Thyroid gland (tissue), 4 donors: ENCODE measurements around the gene PDZRN3. TPM values are rescaled to one million over a fixed set of nuclear protein-coding genes. Genes with fewer than 3 reads are reported as not detected.

Source experiments
- DNase-seq, 2 donors: peaks; one replicate each; pipeline ENCODE4 v3.0.0-alpha.2; 2019
- H3K27ac ChIP-seq, 3 donors: fragments of 200-600 bp; sonication (generic); 1 replicate in 2 of 3; 2 replicates in 1 of 3; pipeline ENCODE4 v1.5.1; 2016 to 2019; ENCODE audit warnings: mild to moderate bottlenecking in 1 of 3, moderate library complexity in 1 of 3
- H3K27me3 ChIP-seq: fragments of 200-600 bp; sonication (generic); one replicate; pipeline ENCODE4 v1.5.1; 2019
- H3K36me3 ChIP-seq, 2 donors: fragments of 200-600 bp; sonication (generic); one replicate each; pipeline ENCODE4 v1.5.1; 2016 to 2019
- H3K4me1 ChIP-seq, 2 donors: fragments of 200-600 bp; sonication (generic); one replicate each; pipeline ENCODE4 v1.5.1; 2017 to 2019
- H3K4me3 ChIP-seq, 3 donors: fragments of 200-600 bp; sonication (generic); replicated peaks in 1 of 3; 1 replicate in 2 of 3; 2 replicates in 1 of 3; pipeline ENCODE4 v1.5.1; 2016; ENCODE audit warnings: mild to moderate bottlenecking in 1 of 3
- H3K9me3 ChIP-seq: fragments of 200-600 bp; sonication (generic); one replicate; pipeline ENCODE4 v1.5.1; 2017
- CTCF ChIP-seq, 6 experiments: fragments of 200-600 bp in 3 of 6; fragments of 450-650 bp in 3 of 6; sonication (generic) in 3 of 6; IDR thresholded peaks; one replicate each; pipeline ENCODE4 v1.5.1; 2016 to 2019; ENCODE audit warnings: antibody characterized with exemption in 6 of 6, mild to moderate bottlenecking in 2 of 6, inconsistent platforms in 1 of 6, moderate library complexity in 1 of 6
- POLR2A ChIP-seq, 2 donors: fragments of 450-650 bp; IDR thresholded peaks; one replicate each; pipeline ENCODE4 v1.6.1; 2017; ENCODE audit warnings: antibody characterized with exemption in 2 of 2, mild to moderate bottlenecking in 2 of 2, moderate library complexity in 1 of 2
- whole genome bisulfite sequencing, 2 donors: methylation state at CpG; one replicate each; pipeline ENCODE4 v1.1.5; 2017; 5-methylcytosine and 5-hydroxymethylcytosine counted together
- intact Hi-C: fragments of 100-400 bp; cut with DNase I; formaldehyde crosslinking; loops from one replicate; pipeline ENCODE4 v1.15.1; 2023
- total RNA-seq, 4 donors: library from RNA; depleted of rRNA; stranded (reverse); fragments of >200 nt; gene quantifications; one replicate each; pipeline ENCODE4 v1.2.3, GENCODE V29; 2016

Gene PDZRN3
- total RNA-seq, 4 donors from 2014 or later: 4.4 to 8.3 (median 6.0) TPM

DNA sequence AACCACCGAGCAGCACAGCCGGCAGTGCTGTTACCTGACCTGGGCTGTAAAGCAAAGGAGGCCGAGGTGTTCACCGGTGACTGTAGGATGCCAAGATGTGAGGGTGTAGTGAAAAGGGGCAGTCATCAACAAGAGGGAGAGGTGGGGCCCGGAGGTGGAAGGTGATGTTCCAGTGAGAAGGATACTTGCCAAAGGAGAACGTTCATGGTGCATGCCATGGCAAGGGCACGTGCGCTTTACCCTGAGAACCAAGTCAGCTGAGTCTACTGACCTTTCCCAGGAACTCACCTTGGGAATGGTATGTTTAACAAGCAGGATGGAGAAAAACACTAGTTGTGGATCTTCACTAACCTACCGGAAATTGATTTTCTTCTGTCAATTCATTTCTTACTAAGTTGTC, 211.1 kb downstream of the PDZRN3 start:
- H3K27ac ChIP-seq: no peak overlapping the region
- no peak overlapping the region for H3K4me3 ChIP-seq
- H3K9me3 ChIP-seq: no peaks in the 10 kb centered on the region
- 94 to 95% methylated on average over 9 of the region's 9 CpGs for WGBS, 2 donors
- H3K36me3 ChIP-seq: no peaks in the 10 kb centered on the region
- intact Hi-C loops: no loop called here
- no peak for TF ChIP-seq CTCF (IDR thresholded peaks at IDR 0.05)
- no peaks in the 10 kb centered on the region for H3K4me1 ChIP-seq
- H3K27me3 ChIP-seq: no peaks in the 10 kb centered on the region
- DNase-seq: no peak

- DNase-seq: no peak
- no peak for TF ChIP-seq POLR2A (IDR thresholded peaks at IDR 0.05)
- TF ChIP-seq CTCF (IDR thresholded peaks at IDR 0.05): no peak
- H3K4me1 ChIP-seq: no peaks in the 10 kb centered on the region
- intact Hi-C loops: no loop called here
- no peaks in the 10 kb centered on the region for H3K9me3 ChIP-seq
- no peaks in the 10 kb centered on the region for H3K27me3 ChIP-seq
- WGBS, 2 donors: 93 to 94% methylated on average over 5 of the region's 5 CpGs
- H3K4me3 ChIP-seq: no peak overlapping the region
- H3K36me3 ChIP-seq: no peaks in the 10 kb centered on the region
- H3K27ac ChIP-seq: no peak overlapping the region
These were observed 212.7 kb downstream of the PDZRN3 start for GRCh38 chr3:73411993-73412392.

DNA sequence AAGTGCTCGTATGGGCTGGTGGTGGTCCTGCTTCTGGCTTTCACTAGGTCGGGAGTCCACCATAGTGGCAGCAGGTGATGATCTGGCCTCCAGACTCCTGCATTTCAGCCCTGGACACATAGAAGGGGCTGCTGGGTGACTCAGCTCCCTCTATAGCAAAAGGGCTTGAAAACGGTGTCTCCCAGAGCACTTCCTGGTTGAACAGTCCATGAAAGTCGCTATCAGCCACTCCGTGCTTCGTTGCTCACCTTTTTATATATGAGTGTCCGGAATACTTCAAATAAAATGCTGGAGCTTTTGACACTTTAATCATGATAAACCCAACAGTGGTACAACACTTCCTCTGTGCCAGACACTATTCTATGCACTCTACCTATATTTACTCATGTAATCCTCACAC, 213.2 kb downstream of the PDZRN3 start:
- TF ChIP-seq POLR2A (IDR thresholded peaks at IDR 0.05) (no peak), CTCF (IDR thresholded peaks at IDR 0.05) (no peak)
- DNase-seq: no peak
- intact Hi-C loops: no loop called here
- WGBS, 2 donors: 89 to 91% methylated on average over 7 of the region's 7 CpGs
- H3K4me1 ChIP-seq: no peaks in the 10 kb centered on the region
- no peaks in the 10 kb centered on the region for H3K27me3 ChIP-seq
- H3K4me3 ChIP-seq: no peak overlapping the region
- no peaks in the 10 kb centered on the region for H3K9me3 ChIP-seq
- no peaks in the 10 kb centered on the region for H3K36me3 ChIP-seq
- H3K27ac ChIP-seq: no peak overlapping the region

- H3K27me3 ChIP-seq: no peaks in the 10 kb centered on the region
- no peak overlapping the region for H3K4me3 ChIP-seq
- H3K9me3 ChIP-seq: no peaks in the 10 kb centered on the region
- no peak for DNase-seq
- H3K36me3 ChIP-seq: no peaks in the 10 kb centered on the region
- no peak for TF ChIP-seq CTCF (IDR thresholded peaks at IDR 0.05)
- no peak for TF ChIP-seq POLR2A (IDR thresholded peaks at IDR 0.05)
- 68 to 71% methylated on average over 10 of the region's 10 CpGs for WGBS, 2 donors
- H3K27ac ChIP-seq: no peak overlapping the region
- no peaks in the 10 kb centered on the region for H3K4me1 ChIP-seq
- intact Hi-C loops: no loop called here
These were observed 215.5 kb downstream of the PDZRN3 start for GRCh38 chr3:73409138-73409763.

DNA sequence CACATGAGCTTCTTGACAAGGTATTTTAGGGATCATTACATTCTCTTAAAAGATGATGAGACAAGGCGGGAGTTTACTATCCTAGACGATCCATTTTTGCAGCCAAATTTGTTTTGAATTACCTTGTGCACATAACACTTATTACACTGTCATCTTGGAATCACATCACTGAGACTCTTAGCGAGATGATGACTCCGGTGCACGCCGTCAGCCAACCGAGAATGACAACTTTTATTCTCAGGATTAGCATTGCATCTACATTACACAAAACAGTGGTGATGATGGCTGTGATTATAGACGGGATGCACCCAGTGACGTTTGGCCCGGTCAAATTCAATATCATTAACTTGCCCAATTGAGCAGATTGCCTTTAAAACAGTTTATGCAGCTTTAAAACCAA, 216.1 kb downstream of the PDZRN3 start:
- 93 to 95% methylated on average over 10 of the region's 10 CpGs for WGBS, 2 donors
- Histone ChIP-seq H3K27me3 (no peaks in the 10 kb centered on the region), H3K4me3 (no peak overlapping the region), H3K27ac (no peak overlapping the region), H3K36me3 (no peaks in the 10 kb centered on the region), H3K9me3 (no peaks in the 10 kb centered on the region), H3K4me1 (no peaks in the 10 kb centered on the region)
- DNase-seq: no peak
- TF ChIP-seq POLR2A (IDR thresholded peaks at IDR 0.05) (no peak), CTCF (IDR thresholded peaks at IDR 0.05) (no peak)
- intact Hi-C loops: no loop called here
